PFSK-1 (cell line): ENCODE data around the gene SIAE.

Experiments used
- FOXP2 ChIP-seq: optimal IDR thresholded peaks from 2 replicates; pipeline ENCODE3; 2011; ENCODE audit warnings: borderline replicate concordance, control low read depth, inconsistent platforms; ENCODE audit not compliant: insufficient read depth; ENCODE audit errors: extremely low read length, extremely low read depth
- POLR2AphosphoS5 ChIP-seq: IDR thresholded peaks from 2 replicates; pipeline ENCODE4 v1.6.1; 2012; ENCODE audit warnings: low read depth, mild to moderate bottlenecking, control low read depth, low read length, moderate library complexity
- REST ChIP-seq, 2 experiments: IDR thresholded peaks; 2 replicates each; pipeline versions ENCODE4 v1.6.1 to v1.8.0; 2011 to 2012; ENCODE audit warnings: low read depth in 2 of 2, low read length in 2 of 2, control low read depth in 1 of 2, inconsistent platforms in 1 of 2, mild to moderate bottlenecking in 1 of 2, moderate library complexity in 1 of 2; ENCODE audit not compliant: insufficient read depth in 1 of 2
- SIN3A ChIP-seq: IDR thresholded peaks from 2 replicates; pipeline ENCODE4 v1.6.1; 2012; ENCODE audit warnings: mild to moderate bottlenecking, low read length, moderate library complexity, borderline replicate concordance; ENCODE audit not compliant: insufficient read depth
- TAF1 ChIP-seq: IDR thresholded peaks from 2 replicates; pipeline ENCODE4 v1.6.1; 2012; ENCODE audit warnings: low read length, control low read depth, borderline replicate concordance; ENCODE audit not compliant: insufficient read depth

- TF ChIP-seq POLR2AphosphoS5 (no peak), TAF1 (no peak), SIN3A (no peak), REST (IDR thresholded peaks at IDR 0.05; ENCODE audit: insufficient read depth in 1 of 2, low read depth in 2 of 2, low read length in 2 of 2) (no peak), FOXP2 (no peak)
Measured at GRCh38 chr11:124591430-124591829, 82.1 kb downstream of the SIAE start.
